Ascending aorta (tissue), 2 donors: Measurements from ENCODE around the gene GSTA4. TPM values are rescaled to one million over a fixed set of nuclear protein-coding genes. Genes with fewer than 3 reads are reported as not detected.

Experiments used
- DNase-seq, 2 donors: peaks; one replicate each; pipeline ENCODE4 v3.0.0-alpha.2; 2019; ENCODE audit warnings: low spot score in 2 of 2
- H3K27ac ChIP-seq, 2 donors: fragments of 200-600 bp; sonication (generic); one replicate each; pipeline ENCODE4 v1.5.1; 2016 to 2017; ENCODE audit warnings: mild to moderate bottlenecking in 1 of 2
- H3K27me3 ChIP-seq: fragments of 200-600 bp; sonication (generic); one replicate; pipeline ENCODE4 v1.5.1; 2017
- H3K36me3 ChIP-seq, 2 donors: fragments of 200-600 bp; sonication (generic); one replicate each; pipeline ENCODE4 v1.5.1; 2016
- H3K4me1 ChIP-seq, 2 donors: fragments of 200-600 bp; sonication (generic); one replicate each; pipeline ENCODE4 v1.5.1; 2016 to 2017; ENCODE audit warnings: mild to moderate bottlenecking in 1 of 2
- H3K4me3 ChIP-seq, 2 donors: fragments of 200-600 bp; sonication (generic); one replicate each; pipeline ENCODE4 v1.5.1; 2016 to 2017; ENCODE audit warnings: mild to moderate bottlenecking in 1 of 2
- H3K9me3 ChIP-seq, 2 donors: fragments of 200-600 bp; sonication (generic); one replicate each; pipeline ENCODE4 v1.5.1; 2016
- intact Hi-C: fragments of 100-400 bp; cut with DNase I; formaldehyde crosslinking; loops from one replicate; pipeline ENCODE4 v1.15.1; 2023
- total RNA-seq: library from RNA; depleted of rRNA; stranded (reverse); fragments of >200 nt; gene quantifications from one replicate; pipeline ENCODE4 v1.1.0, GENCODE V29; 2016
- TF ChIP-seq, protein P1 (sequence below), 3 experiments: fragments of 200-600 bp in 2 of 3; fragments of 450-650 bp in 1 of 3; sonication (generic) in 2 of 3; IDR thresholded peaks; one replicate each; pipeline ENCODE4 v1.5.1; 2016 to 2019; ENCODE audit warnings: antibody characterized with exemption in 3 of 3, mild to moderate bottlenecking in 1 of 3, moderate library complexity in 1 of 3

Gene GSTA4
- total RNA-seq, 1 donor from 2014 or later = 1.7 TPM

DNA sequence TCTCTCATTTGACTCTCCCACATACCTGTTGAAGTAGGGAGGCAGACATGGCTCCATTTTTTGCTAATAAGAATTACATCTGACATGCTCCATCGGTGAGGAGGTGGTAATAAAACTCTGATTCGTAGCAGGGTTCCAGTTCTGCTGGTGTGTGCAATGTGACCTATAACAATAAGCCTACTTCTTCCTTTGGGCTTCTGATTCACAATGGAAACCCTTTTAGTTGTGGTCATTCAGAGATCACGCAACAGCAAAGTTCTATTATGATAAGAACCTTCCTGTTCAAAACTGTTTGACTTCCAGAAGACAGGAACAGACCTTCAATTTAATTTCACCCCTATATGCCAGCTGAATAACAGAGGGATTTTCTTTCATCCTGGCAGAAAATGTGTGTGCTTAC, 31.4 kb upstream of the GSTA4 start:
- DNase-seq = no peak
- Histone ChIP-seq H3K27ac (no peak overlapping the region), H3K9me3 (no peaks in the 10 kb centered on the region), H3K4me1 (no peaks in the 10 kb centered on the region), H3K27me3 (no peaks in the 10 kb centered on the region), H3K4me3 (no peak overlapping the region), H3K36me3 (peaks cover 36 to 42% of the 10 kb centered on the region in 2 donors)
- intact Hi-C loops = no loop called here
- TF ChIP-seq, protein P1, sequence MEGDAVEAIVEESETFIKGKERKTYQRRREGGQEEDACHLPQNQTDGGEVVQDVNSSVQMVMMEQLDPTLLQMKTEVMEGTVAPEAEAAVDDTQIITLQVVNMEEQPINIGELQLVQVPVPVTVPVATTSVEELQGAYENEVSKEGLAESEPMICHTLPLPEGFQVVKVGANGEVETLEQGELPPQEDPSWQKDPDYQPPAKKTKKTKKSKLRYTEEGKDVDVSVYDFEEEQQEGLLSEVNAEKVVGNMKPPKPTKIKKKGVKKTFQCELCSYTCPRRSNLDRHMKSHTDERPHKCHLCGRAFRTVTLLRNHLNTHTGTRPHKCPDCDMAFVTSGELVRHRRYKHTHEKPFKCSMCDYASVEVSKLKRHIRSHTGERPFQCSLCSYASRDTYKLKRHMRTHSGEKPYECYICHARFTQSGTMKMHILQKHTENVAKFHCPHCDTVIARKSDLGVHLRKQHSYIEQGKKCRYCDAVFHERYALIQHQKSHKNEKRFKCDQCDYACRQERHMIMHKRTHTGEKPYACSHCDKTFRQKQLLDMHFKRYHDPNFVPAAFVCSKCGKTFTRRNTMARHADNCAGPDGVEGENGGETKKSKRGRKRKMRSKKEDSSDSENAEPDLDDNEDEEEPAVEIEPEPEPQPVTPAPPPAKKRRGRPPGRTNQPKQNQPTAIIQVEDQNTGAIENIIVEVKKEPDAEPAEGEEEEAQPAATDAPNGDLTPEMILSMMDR (IDR thresholded peaks at IDR 0.05) = no peak

DNA sequence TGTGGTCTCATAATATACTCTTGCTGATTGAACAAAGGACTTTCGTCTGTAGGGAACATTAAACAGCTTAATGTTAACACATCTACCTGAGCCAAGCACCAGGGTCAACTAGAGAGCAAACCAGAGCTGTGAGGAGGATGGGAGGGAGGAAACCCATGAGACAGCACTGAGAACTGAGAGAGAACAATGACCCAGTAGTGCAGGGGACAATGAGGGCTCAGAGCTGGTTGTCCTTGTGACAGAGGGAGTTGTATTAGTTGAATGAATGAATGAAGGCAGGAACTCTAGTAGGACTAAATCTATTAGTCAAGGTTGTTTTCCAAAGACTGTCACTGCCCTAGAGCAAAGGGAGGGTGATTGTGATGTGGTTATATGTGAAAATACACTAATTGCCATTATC, 28.2 kb upstream of the GSTA4 start:
- H3K4me3 ChIP-seq = no peak overlapping the region
- H3K4me1 ChIP-seq = no peaks in the 10 kb centered on the region
- no peak overlapping the region for H3K27ac ChIP-seq
- no peaks in the 10 kb centered on the region for H3K27me3 ChIP-seq
- TF ChIP-seq, protein P1 (IDR thresholded peaks at IDR 0.05) = no peak
- no peaks in the 10 kb centered on the region for H3K9me3 ChIP-seq
- H3K36me3 ChIP-seq = peaks cover 18 to 29% of the 10 kb centered on the region in 2 donors
- no peak for DNase-seq
- intact Hi-C loops = no loop called here

DNA sequence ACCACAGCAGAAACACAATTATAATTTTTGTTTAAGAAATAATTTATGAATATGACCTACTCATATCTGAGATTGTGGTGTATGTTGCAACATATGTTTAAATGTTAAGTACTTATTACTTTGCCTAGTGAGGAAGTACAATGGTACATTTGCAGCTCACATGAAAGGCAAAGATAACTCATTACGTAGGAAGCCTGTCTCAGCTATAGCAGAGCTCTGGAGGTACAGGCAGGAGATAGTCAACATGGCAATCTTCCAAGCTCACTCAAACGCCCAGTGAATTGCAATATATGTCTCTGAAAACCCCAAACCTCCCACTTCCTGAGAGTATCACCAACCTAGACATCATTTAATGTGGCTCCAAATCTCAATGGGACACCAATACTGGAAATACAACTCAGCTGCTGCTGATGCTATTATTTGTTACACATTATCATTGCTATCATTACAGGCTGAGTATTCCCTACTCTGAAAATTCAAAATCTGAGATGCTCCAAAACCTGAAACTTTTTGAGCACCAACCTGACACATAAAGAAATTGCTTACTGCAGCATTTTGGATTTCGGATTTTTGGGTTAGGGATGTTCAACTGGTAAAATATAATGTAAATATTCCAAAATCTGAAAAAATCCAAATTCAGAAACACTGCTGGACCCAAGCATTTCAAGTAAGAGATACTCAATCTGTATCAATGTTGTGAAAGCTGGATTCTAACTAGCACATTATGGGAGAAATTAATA, 25.1 kb upstream of the GSTA4 start:
- H3K27ac ChIP-seq = no peak overlapping the region
- intact Hi-C loops = no loop called here
- H3K9me3 ChIP-seq = no peaks in the 10 kb centered on the region
- peaks cover 24 to 28% of the 10 kb centered on the region in 2 donors for H3K36me3 ChIP-seq
- DNase-seq = no peak
- TF ChIP-seq, protein P1 (IDR thresholded peaks at IDR 0.05) = no peak
- no peaks in the 10 kb centered on the region for H3K4me1 ChIP-seq
- H3K27me3 ChIP-seq = no peaks in the 10 kb centered on the region
- H3K4me3 ChIP-seq = no peak overlapping the region

DNA sequence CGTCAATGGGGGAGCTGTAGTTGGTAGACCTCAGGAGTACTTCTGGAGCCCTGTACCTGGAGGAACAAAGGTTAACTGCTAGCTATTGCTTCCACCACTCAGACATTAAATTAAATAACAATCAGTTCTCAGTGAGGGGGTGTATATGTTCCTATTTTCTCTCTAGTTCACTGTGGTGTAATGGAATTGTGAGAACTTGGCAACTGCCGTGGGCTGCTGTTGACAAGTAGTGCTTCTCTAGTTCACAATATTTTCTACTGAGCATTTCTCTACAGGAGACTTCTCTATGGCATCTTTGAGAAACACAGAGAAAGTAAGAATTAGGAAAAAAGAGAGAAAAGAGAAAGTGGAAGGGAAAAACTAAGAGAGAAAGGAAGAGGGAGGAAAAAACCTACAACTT, 23.4 kb upstream of the GSTA4 start:
- H3K27me3 ChIP-seq = no peaks in the 10 kb centered on the region
- no peak overlapping the region for H3K27ac ChIP-seq
- no peaks in the 10 kb centered on the region for H3K9me3 ChIP-seq
- TF ChIP-seq, protein P1 (IDR thresholded peaks at IDR 0.05) = no peak
- H3K4me1 ChIP-seq = peaks cover 0 to 12% of the 10 kb centered on the region in 2 donors
- H3K36me3 ChIP-seq = peaks cover 24 to 31% of the 10 kb centered on the region in 2 donors
- no peak overlapping the region for H3K4me3 ChIP-seq
- intact Hi-C loops = no loop called here
- DNase-seq = no peak

DNA sequence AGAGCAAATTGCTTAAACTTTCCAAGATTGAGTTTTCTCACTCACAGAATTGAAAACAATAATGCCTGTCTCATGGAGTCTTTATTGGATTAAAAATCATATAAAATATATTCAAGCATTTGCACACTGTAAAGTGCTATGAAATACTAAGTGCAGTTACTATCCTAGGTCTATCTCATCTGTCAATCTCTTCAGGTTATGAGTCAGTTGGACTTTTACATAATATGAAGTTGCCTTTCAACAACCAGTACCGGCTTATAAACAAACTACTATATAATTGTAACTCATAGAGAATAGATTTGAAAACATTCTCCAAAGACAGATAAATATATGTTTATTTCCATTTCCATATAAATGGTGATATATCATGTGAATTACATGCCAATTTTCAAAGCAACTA, 20.4 kb upstream of the GSTA4 start:
- Histone ChIP-seq H3K36me3 (peaks cover 38 to 61% of the 10 kb centered on the region in 2 donors), H3K9me3 (no peaks in the 10 kb centered on the region), H3K4me1 (peaks cover 0 to 17% of the 10 kb centered on the region in 2 donors), H3K27me3 (no peaks in the 10 kb centered on the region), H3K27ac (peak overlapping the region; percentile 78 to 82), H3K4me3 (no peak overlapping the region)
- TF ChIP-seq, protein P1 (IDR thresholded peaks at IDR 0.05) = no peak
- no peak for DNase-seq
- intact Hi-C loops = loop anchor here (2.0 kb wide), 1 partner anchor 27 kb away; no protein-coding TSS in a partner anchor
